ENCODE data around the gene SHROOM2.

The SHROOM2 gene

DNA sequence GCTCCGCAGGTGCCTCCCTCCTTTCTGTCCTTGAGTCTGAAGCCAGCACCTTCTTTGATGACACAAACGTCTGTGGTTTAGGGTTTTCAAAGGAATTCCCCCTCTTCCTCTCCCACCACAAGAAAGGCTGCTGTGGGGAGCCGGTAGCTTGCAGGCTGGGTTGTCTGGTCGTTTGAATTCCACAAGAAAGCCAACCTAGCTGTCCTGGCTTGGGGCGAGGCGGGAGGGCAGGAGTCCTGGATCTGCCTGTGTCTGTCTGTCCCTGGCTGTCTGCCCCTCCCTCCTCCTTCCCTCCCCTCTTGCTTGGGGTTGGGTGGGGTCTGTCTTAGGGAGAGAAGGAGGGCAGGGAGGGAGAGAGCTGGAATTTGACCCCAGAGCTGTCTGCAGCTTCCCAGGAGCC lies 56.3 kb downstream of the SHROOM2 start:
- Histone ChIP-seq H3K79me2 (ENCODE audit: control insufficient read depth, insufficient read depth, low read length, unreplicated experiment) (no peaks in the 10 kb centered on the region), H3K4me1 (ENCODE audit: control insufficient read depth, insufficient read depth, low read length, unreplicated experiment) (no peaks in the 10 kb centered on the region), H3K27ac (ENCODE audit: low read depth, low read length) (no peak overlapping the region), H3K36me3 (ENCODE audit: insufficient read depth, low read length) (no peaks in the 10 kb centered on the region), H3K27me3 (ENCODE audit: insufficient read depth, low read length) (peaks cover 10% of the 10 kb centered on the region; the same call in 1 of the 2 replicates), H3K4me3 (ENCODE audit: low read depth, low read length) (no peak overlapping the region), H2AFZ (ENCODE audit: low read length, unreplicated experiment) (no peak overlapping the region)

DNA sequence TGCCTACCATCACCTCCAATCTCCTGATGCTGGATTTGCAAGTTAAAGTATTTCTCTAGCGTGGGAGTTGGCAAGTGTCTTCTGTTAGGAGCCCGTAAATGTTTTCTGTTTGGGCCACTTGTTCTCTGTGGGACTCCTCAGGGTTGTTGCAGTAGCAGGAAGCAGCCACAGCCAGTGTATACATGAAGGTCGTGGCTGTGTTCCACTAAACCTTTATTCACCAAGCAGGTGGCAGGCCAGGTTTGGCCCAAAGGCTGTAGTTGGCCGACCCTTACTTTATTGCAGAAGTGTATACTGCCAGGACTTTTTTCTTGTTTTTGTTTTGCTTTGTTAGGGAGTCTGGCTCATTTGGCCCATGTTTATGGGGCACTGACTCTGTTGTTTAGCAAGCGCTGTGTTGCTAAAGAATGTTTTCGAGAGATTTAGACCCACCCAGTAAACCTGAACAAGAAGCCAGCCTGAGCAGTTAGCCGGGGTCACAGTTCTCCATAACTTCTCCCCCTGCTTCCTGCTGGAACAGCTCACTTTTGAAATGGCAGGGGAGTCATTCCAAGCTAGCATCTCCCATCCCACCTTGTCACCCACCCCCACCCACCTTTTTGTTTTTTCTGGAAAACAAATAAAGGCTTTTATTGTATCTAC lies 58.8 kb downstream of the SHROOM2 start:
- Histone ChIP-seq H3K36me3 (ENCODE audit: insufficient read depth, low read length) (no peaks in the 10 kb centered on the region), H3K27me3 (ENCODE audit: insufficient read depth, low read length) (no peaks in the 10 kb centered on the region), H3K4me1 (ENCODE audit: control insufficient read depth, insufficient read depth, low read length, unreplicated experiment) (no peaks in the 10 kb centered on the region), H3K79me2 (ENCODE audit: control insufficient read depth, insufficient read depth, low read length, unreplicated experiment) (no peaks in the 10 kb centered on the region), H2AFZ (ENCODE audit: low read length, unreplicated experiment) (no peak overlapping the region), H3K4me3 (ENCODE audit: low read depth, low read length) (no peak overlapping the region), H3K27ac (ENCODE audit: low read depth, low read length) (no peak overlapping the region)

DNA sequence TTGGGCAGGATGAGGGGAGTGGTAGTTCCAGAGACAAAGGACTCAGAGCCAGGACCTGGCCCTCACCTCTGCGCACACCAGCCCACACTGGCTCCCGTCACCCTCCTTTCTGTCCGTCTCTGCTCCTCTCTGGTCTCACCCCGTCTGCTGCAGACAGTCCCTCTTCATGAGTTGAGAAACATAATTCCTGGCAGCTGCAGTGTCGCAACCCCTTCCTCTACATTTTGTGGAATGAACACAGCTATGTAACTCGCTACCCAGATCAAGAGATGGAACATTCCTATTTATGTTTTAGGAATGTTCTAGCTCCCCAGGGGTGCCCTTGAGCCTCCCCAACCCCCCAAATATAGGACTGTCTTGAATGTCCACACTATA lies 59.3 kb downstream of the SHROOM2 start:
- no peaks in the 10 kb centered on the region for H3K27me3 ChIP-seq (ENCODE audit: insufficient read depth, low read length)
- H3K36me3 ChIP-seq (ENCODE audit: insufficient read depth, low read length): no peaks in the 10 kb centered on the region
- no peak overlapping the region for H2AFZ ChIP-seq (ENCODE audit: low read length, unreplicated experiment)
- H3K27ac ChIP-seq (ENCODE audit: low read depth, low read length): no peak overlapping the region
- no peak overlapping the region for H3K4me3 ChIP-seq (ENCODE audit: low read depth, low read length)
- H3K4me1 ChIP-seq (ENCODE audit: control insufficient read depth, insufficient read depth, low read length, unreplicated experiment): no peaks in the 10 kb centered on the region
- H3K79me2 ChIP-seq (ENCODE audit: control insufficient read depth, insufficient read depth, low read length, unreplicated experiment): no peaks in the 10 kb centered on the region

DNA sequence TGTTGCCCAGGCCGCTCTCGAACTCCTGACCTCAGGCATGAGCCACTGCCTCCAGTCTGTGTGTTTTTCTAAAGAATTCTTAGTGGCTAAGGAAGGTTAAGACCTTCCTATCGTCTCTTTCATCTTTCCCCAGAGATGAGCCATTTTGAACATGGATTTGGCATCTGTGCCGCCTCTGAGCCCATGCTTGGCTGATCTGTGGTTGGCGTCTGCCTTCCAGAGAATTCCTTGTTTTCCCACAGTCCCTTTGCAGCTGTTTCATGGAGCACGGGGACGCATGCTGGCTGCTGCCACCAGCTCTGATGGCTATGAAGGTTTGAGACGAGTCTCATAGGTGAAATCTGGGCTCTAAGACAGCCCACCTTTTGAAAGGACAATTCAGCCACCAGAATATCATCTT lies 60.4 kb downstream of the SHROOM2 start:
- no peaks in the 10 kb centered on the region for H3K27me3 ChIP-seq (ENCODE audit: insufficient read depth, low read length)
- H3K4me1 ChIP-seq (ENCODE audit: control insufficient read depth, insufficient read depth, low read length, unreplicated experiment): no peaks in the 10 kb centered on the region
- no peak overlapping the region for H3K27ac ChIP-seq (ENCODE audit: low read depth, low read length)
- H3K79me2 ChIP-seq (ENCODE audit: control insufficient read depth, insufficient read depth, low read length, unreplicated experiment): no peaks in the 10 kb centered on the region
- no peaks in the 10 kb centered on the region for H3K36me3 ChIP-seq (ENCODE audit: insufficient read depth, low read length)
- H3K4me3 ChIP-seq (ENCODE audit: low read depth, low read length): no peak overlapping the region
- no peak overlapping the region for H2AFZ ChIP-seq (ENCODE audit: low read length, unreplicated experiment)

DNA sequence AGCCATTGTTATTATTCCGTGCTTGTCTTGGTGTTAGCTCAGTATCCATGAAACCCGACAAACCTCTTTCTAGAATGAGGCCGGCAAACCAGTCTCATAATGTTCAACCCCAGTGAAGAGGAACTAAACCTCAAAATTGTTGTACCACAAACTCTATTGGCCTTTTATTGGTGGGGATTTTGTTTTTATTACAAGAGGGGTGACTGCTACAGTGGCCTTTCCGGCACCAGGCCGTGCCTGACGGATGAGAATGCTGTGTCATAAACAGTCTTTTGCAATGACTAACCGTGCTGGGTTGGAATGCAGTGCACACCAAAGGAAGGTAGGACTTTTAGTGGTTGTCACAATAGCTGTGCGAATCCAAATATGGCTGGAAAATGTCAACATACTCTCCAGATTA lies 60.8 kb downstream of the SHROOM2 start:
- Histone ChIP-seq H3K4me3 (ENCODE audit: low read depth, low read length) (no peak overlapping the region), H3K36me3 (ENCODE audit: insufficient read depth, low read length) (no peaks in the 10 kb centered on the region), H3K4me1 (ENCODE audit: control insufficient read depth, insufficient read depth, low read length, unreplicated experiment) (no peaks in the 10 kb centered on the region), H3K79me2 (ENCODE audit: control insufficient read depth, insufficient read depth, low read length, unreplicated experiment) (no peaks in the 10 kb centered on the region), H3K27me3 (ENCODE audit: insufficient read depth, low read length) (peaks cover 4% of the 10 kb centered on the region; the same call in 1 of the 2 replicates), H3K27ac (ENCODE audit: low read depth, low read length) (no peak overlapping the region), H2AFZ (ENCODE audit: low read length, unreplicated experiment) (no peak overlapping the region)

DNA sequence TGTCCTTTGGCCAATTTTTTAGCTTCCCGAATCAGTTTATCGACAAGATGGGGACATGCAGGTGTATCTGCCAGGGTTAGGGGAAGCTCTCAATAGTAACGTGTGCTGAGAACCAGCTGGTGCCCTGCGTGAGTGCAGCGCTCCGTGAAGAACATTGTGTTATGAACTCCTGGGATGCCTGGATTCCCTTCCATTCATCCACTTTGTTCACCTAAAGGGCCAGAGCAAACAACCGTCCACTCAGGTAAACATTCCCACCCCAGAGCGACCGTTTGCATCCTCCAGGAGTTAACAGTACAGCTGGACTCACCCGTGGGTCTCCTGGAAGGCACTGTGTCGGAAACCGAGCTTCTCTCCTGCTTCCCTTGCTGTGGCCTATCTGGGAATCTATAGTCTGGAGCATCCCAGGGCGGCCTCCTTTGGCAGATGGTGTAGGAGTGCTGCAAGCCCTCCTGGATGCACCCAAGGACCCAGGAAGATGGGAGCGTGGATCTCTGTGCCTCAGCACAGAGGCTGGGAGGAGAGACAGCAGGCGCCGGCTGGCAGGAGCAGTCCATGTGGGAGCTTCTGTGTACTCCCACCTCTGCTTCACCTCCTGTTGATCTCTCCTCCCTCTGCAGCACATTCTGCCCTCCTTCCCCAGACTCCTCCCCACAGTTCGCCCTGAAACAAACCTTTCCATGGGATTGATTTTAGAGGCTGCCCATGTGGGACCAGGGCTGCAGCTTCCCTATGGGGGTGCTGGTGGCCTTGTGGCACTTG lies 62.7 kb downstream of the SHROOM2 start:
- H3K27me3 ChIP-seq (ENCODE audit: insufficient read depth, low read length): peaks cover 22% of the 10 kb centered on the region
- no peak overlapping the region for H2AFZ ChIP-seq (ENCODE audit: low read length, unreplicated experiment)
- no peaks in the 10 kb centered on the region for H3K79me2 ChIP-seq (ENCODE audit: control insufficient read depth, insufficient read depth, low read length, unreplicated experiment)
- H3K4me1 ChIP-seq (ENCODE audit: control insufficient read depth, insufficient read depth, low read length, unreplicated experiment): no peaks in the 10 kb centered on the region
- no peak overlapping the region for H3K27ac ChIP-seq (ENCODE audit: low read depth, low read length)
- no peak overlapping the region for H3K4me3 ChIP-seq (ENCODE audit: low read depth, low read length)
- H3K36me3 ChIP-seq (ENCODE audit: insufficient read depth, low read length): no peaks in the 10 kb centered on the region

DNA sequence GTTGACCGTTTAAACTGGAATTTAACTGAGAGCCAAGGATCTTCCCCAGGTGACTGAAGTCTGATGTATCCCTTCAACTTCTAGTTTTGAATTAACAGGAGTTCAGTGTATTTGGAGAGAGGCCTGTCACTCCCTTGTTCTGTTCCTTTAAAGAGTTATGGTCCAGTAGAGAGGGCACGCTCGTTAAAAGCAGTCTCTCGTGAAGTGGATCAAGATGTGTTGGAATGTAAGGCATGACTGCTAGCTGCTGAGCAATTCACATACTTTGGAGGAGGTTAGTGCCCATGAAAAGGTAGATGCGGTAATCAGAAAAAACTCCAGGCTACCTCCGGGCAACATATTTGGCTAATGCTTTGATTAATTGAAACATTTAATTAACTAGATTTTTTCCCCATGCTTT lies 65.7 kb downstream of the SHROOM2 start:
- H3K27me3 ChIP-seq (ENCODE audit: insufficient read depth, low read length): peaks cover 44% of the 10 kb centered on the region
- no peak overlapping the region for H2AFZ ChIP-seq (ENCODE audit: low read length, unreplicated experiment)
- H3K79me2 ChIP-seq (ENCODE audit: control insufficient read depth, insufficient read depth, low read length, unreplicated experiment): no peaks in the 10 kb centered on the region

DNA sequence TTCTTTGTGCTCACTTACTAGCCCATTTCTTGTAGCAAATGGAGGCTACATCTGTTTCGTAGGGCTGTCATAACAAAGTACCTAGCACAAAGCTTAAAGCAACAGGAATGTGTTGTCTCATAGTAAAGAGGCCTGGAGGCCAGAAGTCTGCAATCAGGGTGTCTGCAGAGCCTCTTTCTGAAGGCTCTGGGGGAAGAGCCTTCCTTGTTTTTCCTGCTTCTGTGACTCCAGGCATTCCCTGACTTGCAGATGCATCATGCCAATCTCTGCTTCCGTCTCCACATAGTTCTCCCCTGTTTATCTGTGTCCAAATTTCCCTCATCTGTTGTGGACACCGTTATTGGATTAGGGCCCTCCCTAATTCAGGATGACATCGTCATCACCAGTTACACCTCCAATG lies 67.1 kb downstream of the SHROOM2 start:
- no peaks in the 10 kb centered on the region for H3K36me3 ChIP-seq (ENCODE audit: insufficient read depth, low read length)
- H3K4me1 ChIP-seq (ENCODE audit: control insufficient read depth, insufficient read depth, low read length, unreplicated experiment): no peaks in the 10 kb centered on the region
- H2AFZ ChIP-seq (ENCODE audit: low read length, unreplicated experiment): no peak overlapping the region

More for the DNA sequence above, 65.7 kb downstream of the SHROOM2 start:
- Histone ChIP-seq H3K4me1 (ENCODE audit: control insufficient read depth, insufficient read depth, low read length, unreplicated experiment) (no peaks in the 10 kb centered on the region), H3K4me3 (ENCODE audit: low read depth, low read length) (no peak overlapping the region), H3K27ac (ENCODE audit: low read depth, low read length) (no peak overlapping the region), H3K36me3 (ENCODE audit: insufficient read depth, low read length) (no peaks in the 10 kb centered on the region)

DNA sequence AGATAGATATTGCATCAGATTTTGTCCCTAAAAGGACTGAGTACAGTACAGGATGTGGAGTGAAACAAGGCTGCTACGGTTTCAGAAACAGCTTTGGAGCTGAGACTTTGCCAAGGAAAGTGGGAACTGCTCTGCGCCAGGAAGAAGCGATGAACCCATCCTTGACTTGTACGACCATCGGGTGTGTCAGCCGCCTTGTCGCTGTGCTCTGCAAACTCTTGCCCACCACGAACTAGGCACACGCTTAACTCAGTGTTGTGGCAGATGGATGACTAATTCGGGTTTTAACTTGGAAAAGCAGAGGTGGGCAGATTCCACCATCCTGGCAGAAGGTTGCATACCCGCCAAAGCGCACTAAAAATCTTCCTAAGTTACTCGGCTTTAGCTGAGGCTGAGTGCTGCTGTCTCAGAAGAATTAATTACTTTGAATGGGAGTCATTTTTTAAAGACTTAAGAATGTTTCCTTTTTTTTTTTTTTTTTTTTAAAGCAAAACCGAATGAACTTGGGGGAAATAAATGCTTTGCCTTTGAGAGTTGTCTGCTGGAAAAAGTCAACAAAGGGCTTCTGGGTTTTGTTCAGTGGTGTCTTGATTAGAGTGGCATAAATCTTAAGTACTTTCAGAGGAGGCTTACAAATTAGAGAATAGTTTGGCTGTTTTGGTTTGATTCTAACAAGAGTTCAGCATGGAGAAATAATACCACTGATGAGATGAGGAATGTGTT lies 69.5 kb downstream of the SHROOM2 start:
- Histone ChIP-seq H2AFZ (ENCODE audit: low read length, unreplicated experiment) (no peak overlapping the region), H3K27ac (ENCODE audit: low read depth, low read length) (no peak overlapping the region), H3K79me2 (ENCODE audit: control insufficient read depth, insufficient read depth, low read length, unreplicated experiment) (no peaks in the 10 kb centered on the region), H3K4me3 (ENCODE audit: low read depth, low read length) (no peak overlapping the region), H3K36me3 (ENCODE audit: insufficient read depth, low read length) (no peaks in the 10 kb centered on the region), H3K4me1 (ENCODE audit: control insufficient read depth, insufficient read depth, low read length, unreplicated experiment) (no peaks in the 10 kb centered on the region), H3K27me3 (ENCODE audit: insufficient read depth, low read length) (peaks cover 44% of the 10 kb centered on the region)

More for the DNA sequence above, 67.1 kb downstream of the SHROOM2 start:
- Histone ChIP-seq H3K79me2 (ENCODE audit: control insufficient read depth, insufficient read depth, low read length, unreplicated experiment) (no peaks in the 10 kb centered on the region), H3K4me3 (ENCODE audit: low read depth, low read length) (no peak overlapping the region), H3K27me3 (ENCODE audit: insufficient read depth, low read length) (peaks cover 44% of the 10 kb centered on the region), H3K27ac (ENCODE audit: low read depth, low read length) (no peak overlapping the region)

DNA sequence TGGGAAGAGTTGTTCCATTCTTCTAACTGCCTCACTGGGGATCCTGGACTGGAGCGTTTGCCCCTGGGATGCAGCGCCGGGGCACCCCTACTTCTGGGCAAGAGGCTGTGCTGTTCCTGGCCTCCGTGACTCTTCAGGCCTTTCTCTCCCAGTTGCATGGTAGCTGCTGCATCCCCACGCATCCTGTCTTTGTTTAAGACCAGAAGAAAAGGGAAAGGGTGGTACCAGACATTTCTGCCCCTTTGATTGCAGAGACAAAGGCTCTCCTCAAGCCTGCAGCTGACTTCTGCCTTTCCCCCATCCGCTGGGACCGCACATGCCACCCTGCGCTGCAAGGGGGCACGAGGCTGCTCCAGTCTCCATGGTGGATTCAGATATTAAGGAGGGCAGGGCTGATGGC lies 70.4 kb downstream of the SHROOM2 start:
- H3K4me3 ChIP-seq (ENCODE audit: low read depth, low read length): no peak overlapping the region
- H3K27me3 ChIP-seq (ENCODE audit: insufficient read depth, low read length): peaks cover 44% of the 10 kb centered on the region
- no peak overlapping the region for H2AFZ ChIP-seq (ENCODE audit: low read length, unreplicated experiment)
- no peaks in the 10 kb centered on the region for H3K36me3 ChIP-seq (ENCODE audit: insufficient read depth, low read length)
- no peaks in the 10 kb centered on the region for H3K4me1 ChIP-seq (ENCODE audit: control insufficient read depth, insufficient read depth, low read length, unreplicated experiment)
- H3K27ac ChIP-seq (ENCODE audit: low read depth, low read length): no peak overlapping the region
- H3K79me2 ChIP-seq (ENCODE audit: control insufficient read depth, insufficient read depth, low read length, unreplicated experiment): no peaks in the 10 kb centered on the region

Data from ACC112 (cell line).